Dermis blood vessel endothelial cell (primary cell): ENCODE measurements around the gene GJA3. TPM values are rescaled to one million over a fixed set of nuclear protein-coding genes. Genes with fewer than 3 reads are reported as not detected.

Experiments
- total RNA-seq: library from RNA; depleted of rRNA; stranded (reverse); fragments of >200 nt; gene quantifications from 2 replicates; pipeline ENCODE4 v1.2.3, GENCODE V29; 2014

GJA3 gene
- total RNA-seq, 1 donor from 2014 or later, result not detected

Other genes starting within 250 kb of the GJA3 start
- 68.8 and 81.3 TPM in 2 replicates for gene ZMYM2, start 202.3 kb downstream of the GJA3 start, total RNA-seq
- 0.05 and 0.17 TPM in 2 replicates for gene GJB2, start 31.9 kb upstream of the GJA3 start, total RNA-seq
- gene GJB6, start 71.3 kb upstream of the GJA3 start, total RNA-seq, result not detected in 2 replicates